Body of pancreas (tissue), 4 donors: ENCODE data around the gene CCNY. TPM values are rescaled to one million over a fixed set of nuclear protein-coding genes. Genes with fewer than 3 reads are reported as not detected.

ENCODE experiments used
- ATAC-seq: fragments of 150-250 bp; one replicate; pipeline ENCODE4 v1.9.1; 2016
- DNase-seq, 4 donors: peaks; one replicate each; pipeline ENCODE4 v3.0.0-alpha.2; 2019
- H3K27ac ChIP-seq, 4 donors: fragments of 200-600 bp; sonication (generic); 1 replicate in 3 of 4; 2 replicates in 1 of 4; pipeline versions ENCODE4 v1.5.1 to v1.6.1; 2016 to 2019; ENCODE audit warnings: mild to moderate bottlenecking in 1 of 4, mixed read lengths in 1 of 4, moderate library complexity in 1 of 4
- H3K27me3 ChIP-seq, 2 donors: fragments of 200-600 bp; sonication (generic); one replicate each; pipeline ENCODE4 v1.6.0; 2016; ENCODE audit warnings: mild to moderate bottlenecking in 1 of 2
- H3K36me3 ChIP-seq, 2 donors: fragments of 200-600 bp; sonication (generic); replicated peaks in 1 of 2; 2 replicates each; pipeline ENCODE4 v1.5.1; 2016; ENCODE audit warnings: low read depth in 2 of 2; ENCODE audit not compliant: insufficient read depth in 1 of 2
- H3K4me1 ChIP-seq: fragments of 200-600 bp; sonication (generic); one replicate; pipeline ENCODE4 v1.6.0; 2016
- H3K4me3 ChIP-seq, 2 donors: fragments of 200-600 bp; sonication (generic); 1 replicate in 1 of 2; 2 replicates in 1 of 2; pipeline ENCODE4 v1.5.1; 2016 to 2019
- H3K9me3 ChIP-seq, 3 donors: fragments of 200-600 bp; sonication (generic); 1 replicate in 2 of 3; 2 replicates in 1 of 3; pipeline ENCODE4 v1.5.1; 2016
- POLR2A ChIP-seq, 3 donors: fragments of 450-650 bp; IDR thresholded peaks; one replicate each; pipeline ENCODE4 v1.6.1; 2016; ENCODE audit warnings: antibody characterized with exemption in 3 of 3, mild to moderate bottlenecking in 2 of 3
- WGBS, 2 donors: methylation state at CpG; one replicate each; pipeline ENCODE4 v1.1.5; 2017; 5-methylcytosine and 5-hydroxymethylcytosine counted together
- intact Hi-C: fragments of 100-400 bp; cut with DNase I; formaldehyde crosslinking; loops from one replicate; pipeline ENCODE4 v1.15.1; 2023
- total RNA-seq, 2 donors: library from RNA; depleted of rRNA; stranded (reverse); fragments of >200 nt; gene quantifications; one replicate each; pipeline ENCODE4 v1.1.0, GENCODE V29; 2016
- TF ChIP-seq, protein P1 (sequence below), 7 experiments: fragments of 450-650 bp in 4 of 7; fragments of 200-600 bp in 3 of 7; sonication (generic) in 3 of 7; IDR thresholded peaks; one replicate each; pipeline ENCODE4 v1.5.1; 2016 to 2019; ENCODE audit warnings: antibody characterized with exemption in 7 of 7

The CCNY gene
- total RNA-seq, 2 donors from 2014 or later = 9.6 to 18.9 TPM

DNA sequence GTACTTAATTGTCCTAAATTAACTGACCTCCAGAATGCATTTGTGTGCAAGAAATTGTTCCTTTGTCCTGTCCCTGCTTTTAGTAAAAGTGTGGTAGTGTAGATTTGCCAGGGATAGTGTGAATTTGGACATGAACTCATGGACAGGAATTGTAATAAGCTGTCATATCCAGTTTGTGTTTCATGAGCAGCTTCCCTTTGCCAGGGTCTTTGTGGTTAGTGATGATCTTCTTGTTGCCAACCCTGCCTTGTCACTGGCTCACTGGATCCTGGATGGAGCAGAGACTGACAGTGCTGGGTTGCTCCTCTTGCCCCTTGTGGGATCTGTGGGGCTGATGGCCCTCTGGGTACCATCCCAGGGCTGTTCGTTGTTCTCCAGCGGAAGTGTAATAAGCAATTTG, 110.1 kb downstream of the CCNY start:
- intact Hi-C loops = no loop called here
- no peak overlapping the region for H3K4me3 ChIP-seq
- TF ChIP-seq, protein P1, sequence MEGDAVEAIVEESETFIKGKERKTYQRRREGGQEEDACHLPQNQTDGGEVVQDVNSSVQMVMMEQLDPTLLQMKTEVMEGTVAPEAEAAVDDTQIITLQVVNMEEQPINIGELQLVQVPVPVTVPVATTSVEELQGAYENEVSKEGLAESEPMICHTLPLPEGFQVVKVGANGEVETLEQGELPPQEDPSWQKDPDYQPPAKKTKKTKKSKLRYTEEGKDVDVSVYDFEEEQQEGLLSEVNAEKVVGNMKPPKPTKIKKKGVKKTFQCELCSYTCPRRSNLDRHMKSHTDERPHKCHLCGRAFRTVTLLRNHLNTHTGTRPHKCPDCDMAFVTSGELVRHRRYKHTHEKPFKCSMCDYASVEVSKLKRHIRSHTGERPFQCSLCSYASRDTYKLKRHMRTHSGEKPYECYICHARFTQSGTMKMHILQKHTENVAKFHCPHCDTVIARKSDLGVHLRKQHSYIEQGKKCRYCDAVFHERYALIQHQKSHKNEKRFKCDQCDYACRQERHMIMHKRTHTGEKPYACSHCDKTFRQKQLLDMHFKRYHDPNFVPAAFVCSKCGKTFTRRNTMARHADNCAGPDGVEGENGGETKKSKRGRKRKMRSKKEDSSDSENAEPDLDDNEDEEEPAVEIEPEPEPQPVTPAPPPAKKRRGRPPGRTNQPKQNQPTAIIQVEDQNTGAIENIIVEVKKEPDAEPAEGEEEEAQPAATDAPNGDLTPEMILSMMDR (IDR thresholded peaks at IDR 0.05) = no peak
- TF ChIP-seq POLR2A (IDR thresholded peaks at IDR 0.05) = no peak
- 82 to 89% methylated on average over 2 of the region's 2 CpGs for WGBS, 2 donors
- H3K27me3 ChIP-seq = no peaks in the 10 kb centered on the region
- peaks cover 52% of the 10 kb centered on the region for H3K4me1 ChIP-seq
- ATAC-seq = no peak
- H3K27ac ChIP-seq = no peak overlapping the region
- no peak for DNase-seq
- H3K9me3 ChIP-seq = peaks cover 0 to 9% (median 0%) of the 10 kb centered on the region in 3 donors
- H3K36me3 ChIP-seq = no peaks in the 10 kb centered on the region

GRCh38 chr10:35447693-35448407, 111.5 kb downstream of the CCNY start:
- peak overlapping the region; percentile 63 to 84 (median 70) for H3K27ac ChIP-seq
- H3K36me3 ChIP-seq = no peaks in the 10 kb centered on the region
- peaks cover 63% of the 10 kb centered on the region for H3K4me1 ChIP-seq
- H3K27me3 ChIP-seq = no peaks in the 10 kb centered on the region
- intact Hi-C loops = no loop called here
- peaks cover 0 to 9% (median 0%) of the 10 kb centered on the region in 3 donors for H3K9me3 ChIP-seq
- H3K4me3 ChIP-seq = no peak overlapping the region
- DNase-seq (peak in 3 of 4 donors; percentile 42 to 49 (median 44)), ATAC-seq (peak; percentile 71)
- TF ChIP-seq POLR2A (IDR thresholded peaks at IDR 0.05) = no peak
- TF ChIP-seq, protein P1 (IDR thresholded peaks at IDR 0.05) = no peak
- WGBS, 2 donors = 19 to 28% methylated on average over 14 of the region's 14 CpGs

- no peak for TF ChIP-seq POLR2A (IDR thresholded peaks at IDR 0.05)
- TF ChIP-seq, protein P1 (IDR thresholded peaks at IDR 0.05) = no peak
- Histone ChIP-seq H3K9me3 (peaks cover 0 to 5% (median 0%) of the 10 kb centered on the region in 3 donors), H3K36me3 (no peaks in the 10 kb centered on the region), H3K27me3 (no peaks in the 10 kb centered on the region), H3K4me3 (no peak overlapping the region), H3K4me1 (peaks cover 69% of the 10 kb centered on the region), H3K27ac (peak overlapping the region; percentile 48 to 84 (median 69))
- intact Hi-C loops = no loop called here
- peak in 3 of 4 donors; percentile 39 to 58 (median 46) for DNase-seq
- WGBS, 2 donors = 60 to 71% methylated on average over 11 of the region's 11 CpGs
- no peak for ATAC-seq
Measured at GRCh38 chr10:35448687-35449662, 112.7 kb downstream of the CCNY start.

DNA sequence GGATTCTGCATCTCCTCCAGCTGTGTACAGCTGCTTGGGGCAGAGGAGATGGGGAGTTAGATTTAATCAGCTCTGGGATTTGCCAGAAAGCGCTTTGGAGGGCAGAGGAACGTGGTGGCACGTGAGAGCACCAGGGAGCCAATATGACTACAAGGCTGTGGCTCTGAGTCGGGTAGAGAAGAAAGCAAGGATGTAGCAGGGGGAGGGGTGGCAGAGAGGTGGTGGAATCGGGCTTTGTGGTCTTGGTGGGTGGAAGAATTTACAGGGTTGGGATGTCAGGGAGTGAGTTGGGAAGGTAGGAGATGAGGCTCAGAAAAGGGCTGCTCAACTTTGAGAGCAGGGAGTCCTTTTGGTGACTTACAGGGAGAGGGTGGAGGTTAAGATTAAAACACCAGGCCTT, 113.6 kb downstream of the CCNY start:
- Histone ChIP-seq H3K4me1 (peaks cover 76% of the 10 kb centered on the region), H3K27me3 (no peaks in the 10 kb centered on the region), H3K27ac (peak overlapping the region in 3 of 4 donors; percentile 63 to 84 (median 75)), H3K4me3 (no peak overlapping the region), H3K9me3 (no peaks in the 10 kb centered on the region), H3K36me3 (no peaks in the 10 kb centered on the region)
- intact Hi-C loops = no loop called here
- no peak for TF ChIP-seq POLR2A (IDR thresholded peaks at IDR 0.05)
- TF ChIP-seq, protein P1 (IDR thresholded peaks at IDR 0.05) = no peak
- DNase-seq (no peak), ATAC-seq (no peak)
- WGBS, 2 donors = 78% methylated on average over 5 of the region's 5 CpGs
